ENCODE data around the gene CLK3. TPM values are rescaled to one million over a fixed set of nuclear protein-coding genes. Genes with fewer than 3 reads are reported as not detected.
"Not testable (repeated sequence)": the region's sequence is repeated elsewhere in the genome, so short reads cannot be mapped to it uniquely, and the experiment has no call there.

CLK3 gene
- total RNA-seq, 4 donors from 2014 or later, result 96.7 to 230 (median 117) TPM

- no peak overlapping the region for H3K4me3 ChIP-seq (ENCODE audit: low read depth, poor library complexity, severe bottlenecking)
- no peak for TF ChIP-seq POLR2A (IDR thresholded peaks at IDR 0.05)
- TF ChIP-seq CTCF (IDR thresholded peaks at IDR 0.05), result no peak
- intact Hi-C loops (cut with DNase I; ENCODE audit: low total_unique reads), result no loop called here
- 60 to 71% methylated on average over 5 of the region's 5 CpGs for WGBS, 2 donors
- no peak for DNase-seq (ENCODE audit: low spot score in 2 of 2)
These were observed 13.3 kb downstream of the CLK3 start for GRCh38 chr15:74628949-74629348.

GRCh38 chr15:74629696-74630095 lies 14.1 kb downstream of the CLK3 start:
- intact Hi-C loops (cut with DNase I; ENCODE audit: low total_unique reads), result loop anchor here (5.0 kb wide), 2 partner anchors 257 to 318 kb away; no protein-coding TSS in a partner anchor
- 78 to 85% methylated on average over 7 to 8 of the region's 10 CpGs for WGBS, 2 donors
- DNase-seq (ENCODE audit: low spot score in 2 of 2), result not testable (repeated sequence)

GRCh38 chr15:74630284-74631086 lies 14.8 kb downstream of the CLK3 start:
- no peak for DNase-seq (ENCODE audit: low spot score in 2 of 2)
- intact Hi-C loops (cut with DNase I; ENCODE audit: low total_unique reads), result loop anchor here (5.0 kb wide), 2 partner anchors 258 to 317 kb away; no protein-coding TSS in a partner anchor
- TF ChIP-seq POLR2A (IDR thresholded peaks at IDR 0.05) (no peak), CTCF (IDR thresholded peaks at IDR 0.05) (no peak)
- 62 to 87% methylated on average over 6 of the region's 6 CpGs for WGBS, 2 donors
- H3K4me3 ChIP-seq (ENCODE audit: low read depth, poor library complexity, severe bottlenecking), result no peak overlapping the region

More at GRCh38 chr15:74629696-74630095, 14.1 kb downstream of the CLK3 start:
- not testable (repeated sequence) for H3K4me3 ChIP-seq (ENCODE audit: low read depth, poor library complexity, severe bottlenecking)

GRCh38 chr15:74631087-74631385 lies 15.4 kb downstream of the CLK3 start:
- intact Hi-C loops (cut with DNase I; ENCODE audit: low total_unique reads), result loop anchor here (5.0 kb wide), 2 partner anchors 259 to 316 kb away; no protein-coding TSS in a partner anchor
- no peak for DNase-seq (ENCODE audit: low spot score in 2 of 2)
- H3K4me3 ChIP-seq (ENCODE audit: low read depth, poor library complexity, severe bottlenecking), result no peak overlapping the region
- TF ChIP-seq CTCF (IDR thresholded peaks at IDR 0.05) (no peak), POLR2A (IDR thresholded peaks at IDR 0.05) (no peak)
- 74 to 76% methylated on average over 3 of the region's 3 CpGs for WGBS, 2 donors

- WGBS, 2 donors, result 55 to 61% methylated on average over 3 of the region's 3 CpGs
- no peak for TF ChIP-seq CTCF (IDR thresholded peaks at IDR 0.05)
- TF ChIP-seq POLR2A (IDR thresholded peaks at IDR 0.05), result no peak
These were observed 15.8 kb downstream of the CLK3 start for GRCh38 chr15:74631408-74631807.

GRCh38 chr15:74631935-74632560 lies 16.4 kb downstream of the CLK3 start:
- intact Hi-C loops (cut with DNase I; ENCODE audit: low total_unique reads), result loop anchor here (5.0 kb wide), 2 partner anchors 260 to 315 kb away; no protein-coding TSS in a partner anchor
- no peak for DNase-seq (ENCODE audit: low spot score in 2 of 2)

More at GRCh38 chr15:74631408-74631807, 15.8 kb downstream of the CLK3 start:
- no peak for DNase-seq (ENCODE audit: low spot score in 2 of 2)
- intact Hi-C loops (cut with DNase I; ENCODE audit: low total_unique reads), result loop anchor here (5.0 kb wide), 2 partner anchors 259 to 316 kb away; no protein-coding TSS in a partner anchor
- no peak overlapping the region for H3K4me3 ChIP-seq (ENCODE audit: low read depth, poor library complexity, severe bottlenecking)

More at GRCh38 chr15:74631935-74632560, 16.4 kb downstream of the CLK3 start:
- H3K4me3 ChIP-seq (ENCODE audit: low read depth, poor library complexity, severe bottlenecking), result no peak overlapping the region
- 65 to 72% methylated on average over 8 of the region's 8 CpGs for WGBS, 2 donors
- TF ChIP-seq POLR2A (IDR thresholded peaks at IDR 0.05) (no peak), CTCF (IDR thresholded peaks at IDR 0.05) (no peak)
